H1 (cell line): Measurements from ENCODE around the gene LRRC8D. TPM values are rescaled to one million over a fixed set of nuclear protein-coding genes. Genes with fewer than 3 reads are reported as not detected.

Source experiments
- ASH2L ChIP-seq: fragments of 200-600, 300-600 bp; sonication (generic); IDR thresholded peaks from one replicate; pipeline ENCODE4 v1.7.1; 2017; ENCODE audit warnings: low read length
- BRCA1 ChIP-seq: IDR thresholded peaks from 2 replicates; pipeline ENCODE4 v1.6.1; 2012; ENCODE audit warnings: low read depth, low read length, improper control_type of control experiment
- CBX8 ChIP-seq: fragments of 300-800, 300-1000 bp; sonication (generic); IDR thresholded peaks from 2 replicates; pipeline ENCODE4 v1.7.1; 2016; ENCODE audit warnings: low read depth, low read length, borderline replicate concordance
- CHD2 ChIP-seq: IDR thresholded peaks from 2 replicates; pipeline ENCODE4 v1.6.1; 2012; ENCODE audit warnings: low read length, improper control_type of control experiment
- CREB1 ChIP-seq: IDR thresholded peaks from 2 replicates; pipeline ENCODE4 v1.6.1; 2012; ENCODE audit warnings: inconsistent platforms
- KDM4A ChIP-seq: IDR thresholded peaks from one replicate; pipeline ENCODE4 v1.7.1; 2012; ENCODE audit warnings: low read depth, mild to moderate bottlenecking, moderate library complexity, low read length, inconsistent platforms; ENCODE audit not compliant: severe bottlenecking
- POLR2AphosphoS5 ChIP-seq: IDR thresholded peaks from 2 replicates; pipeline ENCODE4 v1.6.1; 2011; ENCODE audit warnings: low read depth, low read length
- RFX5 ChIP-seq: IDR thresholded peaks from 2 replicates; pipeline ENCODE4 v1.6.1; 2011; ENCODE audit warnings: low read depth, low read length, improper control_type of control experiment, borderline replicate concordance
- SAP30 ChIP-seq: fragments of 300-600 bp; sonication (generic); IDR thresholded peaks from 2 replicates; pipeline ENCODE4 v1.7.1; 2012; ENCODE audit warnings: low read length, moderate library complexity, mild to moderate bottlenecking, inconsistent platforms; ENCODE audit not compliant: insufficient read depth, insufficient replicate concordance
- SIN3A ChIP-seq, 2 experiments: IDR thresholded peaks in 1 of 2; conservative IDR thresholded peaks in 1 of 2; 2 replicates each; pipeline ENCODE4 v1.6.1; 2011 to 2012; ENCODE audit warnings: low read length in 2 of 2, improper control_type of control experiment in 1 of 2, low read depth in 1 of 2, mild to moderate bottlenecking in 1 of 2
- SIX5 ChIP-seq: IDR thresholded peaks from 2 replicates; pipeline ENCODE4 v1.6.1; 2011; ENCODE audit warnings: mild to moderate bottlenecking, low read depth, low read length
- SP1 ChIP-seq: IDR thresholded peaks from 2 replicates; pipeline ENCODE4 v1.6.1; 2011; ENCODE audit warnings: low read depth, low read length
- SP2 ChIP-seq: IDR thresholded peaks from 2 replicates; pipeline ENCODE4 v1.6.1; 2012; ENCODE audit warnings: mild to moderate bottlenecking, low read length, inconsistent platforms
- SUZ12 ChIP-seq: fragments of 200-600 bp; sonication (generic); IDR thresholded peaks from 2 replicates; pipeline ENCODE4 v1.6.1; 2012; ENCODE audit warnings: mild to moderate bottlenecking, inconsistent platforms, low read length, moderate library complexity, mixed read lengths
- TAF1 ChIP-seq: IDR thresholded peaks from 2 replicates; pipeline ENCODE4 v1.6.1; 2011; ENCODE audit warnings: mild to moderate bottlenecking, low read depth, low read length
- TEAD4 ChIP-seq: IDR thresholded peaks from 2 replicates; pipeline ENCODE4 v1.6.1; 2012; ENCODE audit warnings: low read depth, low read length, inconsistent platforms, mixed read lengths
- USF2 ChIP-seq: IDR thresholded peaks from 2 replicates; pipeline ENCODE4 v1.6.1; 2011; ENCODE audit warnings: low read length, improper control_type of control experiment
- YY1 ChIP-seq: IDR thresholded peaks from 2 replicates; pipeline ENCODE4 v1.6.1; 2011; ENCODE audit warnings: low read depth, mild to moderate bottlenecking, low read length
- ZNF274 ChIP-seq: IDR thresholded peaks from 2 replicates; pipeline ENCODE4 v1.7.0; 2012; ENCODE audit warnings: low read length, borderline replicate concordance; ENCODE audit errors: extremely low read depth
- polyA plus RNA-seq, 7 experiments: library from polyadenylated mRNA; depleted of rRNA in 3 of 7; stranded (reverse) in 5 of 7; unstranded in 2 of 7; fragments of >200 nt in 5 of 7; fragments of 200-250 nt in 2 of 7; gene quantifications; 1 replicate in 5 of 7; 2 replicates in 1 of 7; 4 replicates in 1 of 7; pipeline versions ENCODE4 v1.2.1 to v1.2.3, GENCODE V29; 2011 to 2013; ENCODE audit warnings: missing spikeins in 2 of 7, mixed read lengths in 2 of 7
- total RNA-seq: library from RNA; stranded (reverse); fragmentation: NEBNext Ultra II Directional; extraction: Animal tissue kit (Norgen Biotek cat#: 25700); gene quantifications from 2 replicates; pipeline ENCODE4 v1.2.1, GENCODE V29; 2021
- TF ChIP-seq, protein P1 (sequence below), 3 experiments: IDR thresholded peaks; 1 replicate in 2 of 3; 2 replicates in 1 of 3; pipeline versions ENCODE4 v1.5.1 to v1.6.1; 2011; ENCODE audit warnings: low read length in 3 of 3, mild to moderate bottlenecking in 3 of 3, inconsistent platforms in 2 of 3, low read depth in 1 of 3, moderate library complexity in 1 of 3; ENCODE audit not compliant: insufficient read depth in 1 of 3; ENCODE audit errors: control extremely low read depth in 1 of 3

LRRC8D gene
- total and polyA plus RNA-seq, 2 of the 8 experiments (the other 6 are each of a cell fraction or from before 2014, with no cell fraction given), result 42.0 to 58.5 TPM

GRCh38 chr1:89929467-89930063 lies 108.7 kb downstream of the LRRC8D start (continued):
- TF ChIP-seq CBX8 (no peak), POLR2AphosphoS5 (peak; percentile 73), KDM4A (no peak), RFX5 (no peak), CREB1 (0 out of 2 replicates have a peak, but pooled peaks have one; percentile 10), CHD2 (peak; percentile 20; the same call in 1 of the 2 replicates), TAF1 (no peak), SIN3A (conservative IDR thresholded peaks at IDR 0.05 in 1 of 2, IDR thresholded peaks at IDR 0.05 in 1 of 2; ENCODE audit: low read depth in 1 of 2, low read length in 2 of 2) (no peak), YY1 (0 out of 2 replicates have a peak, but pooled peaks have one; percentile 1), BRCA1 (no peak), ASH2L (peak; percentile 21), ZNF274 (no peak), TEAD4 (peak; percentile 70; the same call in 1 of the 2 replicates), SAP30 (no peak), SP1 (peak; percentile 71), SIX5 (0 out of 2 replicates have a peak, but pooled peaks have one; percentile 9), USF2 (peak; percentile 49; the same call in 1 of the 2 replicates), SP2 (no peak), SUZ12 (no peak)
- TF ChIP-seq, protein P1, sequence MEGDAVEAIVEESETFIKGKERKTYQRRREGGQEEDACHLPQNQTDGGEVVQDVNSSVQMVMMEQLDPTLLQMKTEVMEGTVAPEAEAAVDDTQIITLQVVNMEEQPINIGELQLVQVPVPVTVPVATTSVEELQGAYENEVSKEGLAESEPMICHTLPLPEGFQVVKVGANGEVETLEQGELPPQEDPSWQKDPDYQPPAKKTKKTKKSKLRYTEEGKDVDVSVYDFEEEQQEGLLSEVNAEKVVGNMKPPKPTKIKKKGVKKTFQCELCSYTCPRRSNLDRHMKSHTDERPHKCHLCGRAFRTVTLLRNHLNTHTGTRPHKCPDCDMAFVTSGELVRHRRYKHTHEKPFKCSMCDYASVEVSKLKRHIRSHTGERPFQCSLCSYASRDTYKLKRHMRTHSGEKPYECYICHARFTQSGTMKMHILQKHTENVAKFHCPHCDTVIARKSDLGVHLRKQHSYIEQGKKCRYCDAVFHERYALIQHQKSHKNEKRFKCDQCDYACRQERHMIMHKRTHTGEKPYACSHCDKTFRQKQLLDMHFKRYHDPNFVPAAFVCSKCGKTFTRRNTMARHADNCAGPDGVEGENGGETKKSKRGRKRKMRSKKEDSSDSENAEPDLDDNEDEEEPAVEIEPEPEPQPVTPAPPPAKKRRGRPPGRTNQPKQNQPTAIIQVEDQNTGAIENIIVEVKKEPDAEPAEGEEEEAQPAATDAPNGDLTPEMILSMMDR (IDR thresholded peaks at IDR 0.05; ENCODE audit: control extremely low read depth in 1 of 3, insufficient read depth in 1 of 3, low read depth in 1 of 3, low read length in 3 of 3), result no peak
